Cardiac fibroblast (primary cell): ENCODE results near the gene LRRC23.

ENCODE experiments used
- DNase-seq, 2 donors: peaks; one replicate each; pipeline versions ENCODE4 v3.0.0 to v3.0.0-alpha.2; 2010; ENCODE audit warnings: low read depth in 2 of 2
- H3K4me3 ChIP-seq, 2 donors: replicated peaks in 1 of 2; 1 replicate in 1 of 2; 2 replicates in 1 of 2; pipeline ENCODE4 v1.5.1; 2011; ENCODE audit warnings: low read depth in 2 of 2, low read length in 2 of 2, mild to moderate bottlenecking in 2 of 2, moderate library complexity in 1 of 2
- CTCF ChIP-seq: IDR thresholded peaks from one replicate; pipeline ENCODE4 v1.5.1; 2011; ENCODE audit warnings: low read depth, mild to moderate bottlenecking, low read length, inconsistent platforms

LRRC23 gene

GRCh38 chr12:6912164-6912935 is 7.7 kb downstream of the LRRC23 start:
- H3K4me3 ChIP-seq, result no peak overlapping the region
- no peak for TF ChIP-seq CTCF
- no peak for DNase-seq

- no peak for TF ChIP-seq CTCF
- H3K4me3 ChIP-seq, result peak within 1 kb of the TSS; percentile 60 to 91
Observed at GRCh38 chr12:6914246-6914946, 9.8 kb downstream of the LRRC23 start, which contains the start of gene ENO2. ENO2 (plus strand) TSS chr12:6914580; CDS start chr12:6915833, 1,253 bp downstream.

GRCh38 chr12:6914947-6915788 is 10.5 kb downstream of the LRRC23 start:
- TF ChIP-seq CTCF, result no peak
- no peak for DNase-seq

More at GRCh38 chr12:6914246-6914946, 9.8 kb downstream of the LRRC23 start, which contains the start of gene ENO2:
- peak; percentile 58 to 68 for DNase-seq

GRCh38 chr12:6915789-6916285 is 11.2 kb downstream of the LRRC23 start:
- DNase-seq, result no peak
- H3K4me3 ChIP-seq, result peak overlapping the region in 1 of 2 donors; percentile 91
- no peak for TF ChIP-seq CTCF

More at GRCh38 chr12:6914947-6915788, 10.5 kb downstream of the LRRC23 start:
- H3K4me3 ChIP-seq, result peak overlapping the region; percentile 60 to 91

GRCh38 chr12:6916426-6917200 is 12.0 kb downstream of the LRRC23 start:
- no peak for DNase-seq
- H3K4me3 ChIP-seq, result no peak overlapping the region
- no peak for TF ChIP-seq CTCF
